ENCODE results near the gene ZPR1. TPM values are rescaled to one million over a fixed set of nuclear protein-coding genes. Genes with fewer than 3 reads are reported as not detected.

The ZPR1 gene
- total and polyA plus RNA-seq, 4 donors = 9.4 to 56.1 (median 18.3) TPM

DNA sequence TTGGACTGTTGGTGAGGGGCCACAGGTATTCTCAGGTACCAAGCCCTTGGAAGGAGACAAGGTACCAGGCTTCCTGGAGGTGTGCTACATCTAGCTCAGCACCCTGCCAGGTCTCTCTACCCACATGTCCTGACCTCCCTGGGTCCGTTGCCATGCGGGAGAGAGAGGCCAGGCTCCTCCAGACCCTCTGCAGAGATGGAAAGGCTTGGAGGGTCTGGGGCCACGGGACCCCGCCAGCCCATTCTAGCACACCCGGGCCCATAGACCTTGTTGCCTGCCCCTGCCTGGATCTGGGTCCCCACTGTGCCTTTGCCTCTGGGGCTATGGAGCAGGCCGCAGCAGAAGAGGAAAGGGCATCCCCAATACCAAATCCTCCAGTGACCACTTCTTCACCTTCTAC, 39.6 kb upstream of the ZPR1 start:
- Histone ChIP-seq H3K36me3 (ENCODE audit: control insufficient read depth in 4 of 4, insufficient read depth in 3 of 4, low read depth in 1 of 4, low read length in 3 of 4) (no peaks in the 10 kb centered on the region), H3K9ac (ENCODE audit: low read depth in 1 of 2, low read length in 2 of 2) (no peak overlapping the region), H3K9me3 (ENCODE audit: control insufficient read depth in 4 of 4, low read length in 3 of 4) (no peaks in the 10 kb centered on the region), H3K4me3 (ENCODE audit: low read depth in 1 of 3, low read length in 3 of 3) (no peak overlapping the region), H3K27ac (ENCODE audit: low read depth in 1 of 2, low read length in 2 of 2) (peak overlapping the region; percentile 83 to 86), H3K4me1 (ENCODE audit: control insufficient read depth in 4 of 4, insufficient read depth in 4 of 4, low read length in 3 of 4) (peaks cover 25 to 63% (median 40%) of the 10 kb centered on the region in 4 donors), H3K27me3 (ENCODE audit: control insufficient read depth in 4 of 4, insufficient read depth in 4 of 4, low read length in 3 of 4) (no peaks in the 10 kb centered on the region)
- TF ChIP-seq, protein P1, sequence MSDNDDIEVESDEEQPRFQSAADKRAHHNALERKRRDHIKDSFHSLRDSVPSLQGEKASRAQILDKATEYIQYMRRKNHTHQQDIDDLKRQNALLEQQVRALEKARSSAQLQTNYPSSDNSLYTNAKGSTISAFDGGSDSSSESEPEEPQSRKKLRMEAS (IDR thresholded peaks at IDR 0.05) = no peak
- TF ChIP-seq EGR1 (IDR thresholded peaks at IDR 0.05; ENCODE audit: low read depth in 2 of 2) (no peak), SP1 (IDR thresholded peaks at IDR 0.05) (no peak), JUND (IDR thresholded peaks at IDR 0.05) (no peak)
- TF ChIP-seq, protein P2, sequence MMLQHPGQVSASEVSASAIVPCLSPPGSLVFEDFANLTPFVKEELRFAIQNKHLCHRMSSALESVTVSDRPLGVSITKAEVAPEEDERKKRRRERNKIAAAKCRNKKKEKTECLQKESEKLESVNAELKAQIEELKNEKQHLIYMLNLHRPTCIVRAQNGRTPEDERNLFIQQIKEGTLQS (IDR thresholded peaks at IDR 0.05) = no peak
- no peak for DNase-seq (ENCODE audit: low spot score)
- 80% methylated on average over 6 of the region's 6 CpGs for WGBS

DNA sequence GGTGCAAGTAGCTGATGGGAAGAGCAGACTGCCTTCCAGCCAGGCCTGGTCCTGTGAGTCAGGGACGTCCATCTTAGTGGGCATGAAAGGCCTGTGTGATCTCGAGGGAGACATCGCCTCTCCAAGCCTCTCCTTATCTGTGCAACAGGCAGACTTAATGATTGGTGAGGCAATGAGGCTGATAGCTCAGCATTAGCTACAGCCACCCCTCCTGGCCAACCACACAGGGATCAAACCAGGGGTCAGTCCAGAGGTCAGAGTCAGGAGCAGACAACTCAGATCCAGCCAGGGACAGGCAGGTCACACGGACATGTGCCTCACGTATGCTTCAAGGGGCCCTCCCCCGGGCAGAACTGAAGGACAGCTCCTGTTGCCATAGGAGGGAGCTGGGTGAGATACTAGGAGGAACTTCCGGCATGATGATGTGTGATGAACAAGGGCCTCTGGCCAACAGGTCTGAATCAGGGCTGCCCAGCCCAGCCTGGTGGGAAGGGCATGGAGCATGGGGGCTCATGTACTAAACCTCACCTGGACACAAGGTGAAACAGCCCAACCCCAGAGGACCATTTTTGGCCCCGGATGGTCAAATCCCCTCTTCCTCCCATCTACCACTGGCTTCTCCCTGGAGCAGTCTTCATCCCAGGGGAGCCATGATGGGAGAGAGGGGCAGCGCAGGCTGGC, 39.1 kb upstream of the ZPR1 start:
- TF ChIP-seq, protein P3, sequence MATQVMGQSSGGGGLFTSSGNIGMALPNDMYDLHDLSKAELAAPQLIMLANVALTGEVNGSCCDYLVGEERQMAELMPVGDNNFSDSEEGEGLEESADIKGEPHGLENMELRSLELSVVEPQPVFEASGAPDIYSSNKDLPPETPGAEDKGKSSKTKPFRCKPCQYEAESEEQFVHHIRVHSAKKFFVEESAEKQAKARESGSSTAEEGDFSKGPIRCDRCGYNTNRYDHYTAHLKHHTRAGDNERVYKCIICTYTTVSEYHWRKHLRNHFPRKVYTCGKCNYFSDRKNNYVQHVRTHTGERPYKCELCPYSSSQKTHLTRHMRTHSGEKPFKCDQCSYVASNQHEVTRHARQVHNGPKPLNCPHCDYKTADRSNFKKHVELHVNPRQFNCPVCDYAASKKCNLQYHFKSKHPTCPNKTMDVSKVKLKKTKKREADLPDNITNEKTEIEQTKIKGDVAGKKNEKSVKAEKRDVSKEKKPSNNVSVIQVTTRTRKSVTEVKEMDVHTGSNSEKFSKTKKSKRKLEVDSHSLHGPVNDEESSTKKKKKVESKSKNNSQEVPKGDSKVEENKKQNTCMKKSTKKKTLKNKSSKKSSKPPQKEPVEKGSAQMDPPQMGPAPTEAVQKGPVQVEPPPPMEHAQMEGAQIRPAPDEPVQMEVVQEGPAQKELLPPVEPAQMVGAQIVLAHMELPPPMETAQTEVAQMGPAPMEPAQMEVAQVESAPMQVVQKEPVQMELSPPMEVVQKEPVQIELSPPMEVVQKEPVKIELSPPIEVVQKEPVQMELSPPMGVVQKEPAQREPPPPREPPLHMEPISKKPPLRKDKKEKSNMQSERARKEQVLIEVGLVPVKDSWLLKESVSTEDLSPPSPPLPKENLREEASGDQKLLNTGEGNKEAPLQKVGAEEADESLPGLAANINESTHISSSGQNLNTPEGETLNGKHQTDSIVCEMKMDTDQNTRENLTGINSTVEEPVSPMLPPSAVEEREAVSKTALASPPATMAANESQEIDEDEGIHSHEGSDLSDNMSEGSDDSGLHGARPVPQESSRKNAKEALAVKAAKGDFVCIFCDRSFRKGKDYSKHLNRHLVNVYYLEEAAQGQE (IDR thresholded peaks at IDR 0.05) = peak; percentile 72
- TF ChIP-seq, protein P4, sequence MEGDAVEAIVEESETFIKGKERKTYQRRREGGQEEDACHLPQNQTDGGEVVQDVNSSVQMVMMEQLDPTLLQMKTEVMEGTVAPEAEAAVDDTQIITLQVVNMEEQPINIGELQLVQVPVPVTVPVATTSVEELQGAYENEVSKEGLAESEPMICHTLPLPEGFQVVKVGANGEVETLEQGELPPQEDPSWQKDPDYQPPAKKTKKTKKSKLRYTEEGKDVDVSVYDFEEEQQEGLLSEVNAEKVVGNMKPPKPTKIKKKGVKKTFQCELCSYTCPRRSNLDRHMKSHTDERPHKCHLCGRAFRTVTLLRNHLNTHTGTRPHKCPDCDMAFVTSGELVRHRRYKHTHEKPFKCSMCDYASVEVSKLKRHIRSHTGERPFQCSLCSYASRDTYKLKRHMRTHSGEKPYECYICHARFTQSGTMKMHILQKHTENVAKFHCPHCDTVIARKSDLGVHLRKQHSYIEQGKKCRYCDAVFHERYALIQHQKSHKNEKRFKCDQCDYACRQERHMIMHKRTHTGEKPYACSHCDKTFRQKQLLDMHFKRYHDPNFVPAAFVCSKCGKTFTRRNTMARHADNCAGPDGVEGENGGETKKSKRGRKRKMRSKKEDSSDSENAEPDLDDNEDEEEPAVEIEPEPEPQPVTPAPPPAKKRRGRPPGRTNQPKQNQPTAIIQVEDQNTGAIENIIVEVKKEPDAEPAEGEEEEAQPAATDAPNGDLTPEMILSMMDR (IDR thresholded peaks at IDR 0.05; ENCODE audit: low read depth, low read length, missing input control) = no peak
- TF ChIP-seq, protein P5, sequence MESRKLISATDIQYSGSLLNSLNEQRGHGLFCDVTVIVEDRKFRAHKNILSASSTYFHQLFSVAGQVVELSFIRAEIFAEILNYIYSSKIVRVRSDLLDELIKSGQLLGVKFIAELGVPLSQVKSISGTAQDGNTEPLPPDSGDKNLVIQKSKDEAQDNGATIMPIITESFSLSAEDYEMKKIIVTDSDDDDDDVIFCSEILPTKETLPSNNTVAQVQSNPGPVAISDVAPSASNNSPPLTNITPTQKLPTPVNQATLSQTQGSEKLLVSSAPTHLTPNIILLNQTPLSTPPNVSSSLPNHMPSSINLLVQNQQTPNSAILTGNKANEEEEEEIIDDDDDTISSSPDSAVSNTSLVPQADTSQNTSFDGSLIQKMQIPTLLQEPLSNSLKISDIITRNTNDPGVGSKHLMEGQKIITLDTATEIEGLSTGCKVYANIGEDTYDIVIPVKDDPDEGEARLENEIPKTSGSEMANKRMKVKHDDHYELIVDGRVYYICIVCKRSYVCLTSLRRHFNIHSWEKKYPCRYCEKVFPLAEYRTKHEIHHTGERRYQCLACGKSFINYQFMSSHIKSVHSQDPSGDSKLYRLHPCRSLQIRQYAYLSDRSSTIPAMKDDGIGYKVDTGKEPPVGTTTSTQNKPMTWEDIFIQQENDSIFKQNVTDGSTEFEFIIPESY (IDR thresholded peaks at IDR 0.05) = peak; percentile 80
- TF ChIP-seq NR2F2 (IDR thresholded peaks at IDR 0.05) = peak; percentile 97
- peak in 1 of 2 donors; percentile 57 for TF ChIP-seq EGR1 (IDR thresholded peaks at IDR 0.05; ENCODE audit: low read depth in 2 of 2)
- TF ChIP-seq SP1 (IDR thresholded peaks at IDR 0.05) = peak; percentile 99
- TF ChIP-seq RAD21 (IDR thresholded peaks at IDR 0.05) = peak; percentile 43 to 75
- peak; percentile 77 for TF ChIP-seq TAF1 (conservative IDR thresholded peaks at IDR 0.05)
- TF ChIP-seq JUND (IDR thresholded peaks at IDR 0.05) = peak; percentile 74 to 83
- peak; percentile 98 to 99 for TF ChIP-seq RXRA (IDR thresholded peaks at IDR 0.05)
- TF ChIP-seq HNF4A (conservative IDR thresholded peaks at IDR 0.05) = peak; percentile 99
- peak in 1 of 2 donors; percentile 68 for TF ChIP-seq GABPA (IDR thresholded peaks at IDR 0.05 in 1 of 2, conservative IDR thresholded peaks at IDR 0.05 in 1 of 2)
- TF ChIP-seq HNF4G (IDR thresholded peaks at IDR 0.05) = peak; percentile 95
- peak; percentile 57 for TF ChIP-seq FOXA2 (IDR thresholded peaks at IDR 0.05)
- TF ChIP-seq FOXA1 (IDR thresholded peaks at IDR 0.05) = peak; percentile 71
- TF ChIP-seq, protein P1 (IDR thresholded peaks at IDR 0.05) = peak; percentile 88
- peak; percentile 70 for TF ChIP-seq YY1 (IDR thresholded peaks at IDR 0.05)
- TF ChIP-seq, protein P2 (IDR thresholded peaks at IDR 0.05) = peak; percentile 94
- Histone ChIP-seq H3K4me1 (ENCODE audit: control insufficient read depth in 4 of 4, insufficient read depth in 4 of 4, low read length in 3 of 4) (peaks cover 25 to 57% (median 37%) of the 10 kb centered on the region in 4 donors), H3K4me3 (ENCODE audit: low read depth in 1 of 3, low read length in 3 of 3) (peak overlapping the region in 1 of 3 donors; percentile 1), H3K27ac (ENCODE audit: low read depth in 1 of 2, low read length in 2 of 2) (peak overlapping the region; percentile 83 to 88), H3K9me3 (ENCODE audit: control insufficient read depth in 4 of 4, low read length in 3 of 4) (no peaks in the 10 kb centered on the region), H3K9ac (ENCODE audit: low read depth in 1 of 2, low read length in 2 of 2) (peak overlapping the region in 1 of 2 donors; percentile 11), H3K27me3 (ENCODE audit: control insufficient read depth in 4 of 4, insufficient read depth in 4 of 4, low read length in 3 of 4) (no peaks in the 10 kb centered on the region), H3K36me3 (ENCODE audit: control insufficient read depth in 4 of 4, insufficient read depth in 3 of 4, low read depth in 1 of 4, low read length in 3 of 4) (no peaks in the 10 kb centered on the region)
- 43% methylated on average over 9 of the region's 9 CpGs for WGBS
- peak; percentile 68 for DNase-seq (ENCODE audit: low spot score)

Measured in liver (tissue), 9 donors.